ENCODE measurements around the gene NAA15. TPM values are rescaled to one million over a fixed set of nuclear protein-coding genes. Genes with fewer than 3 reads are reported as not detected.
A peak's percentile ranks its signal among the peaks of the same experiment; 100 is the strongest.

NAA15 gene
- total and polyA plus RNA-seq, 4 donors = 6.7 to 18.2 (median 11.1) TPM

- TF ChIP-seq CTCF (IDR thresholded peaks at IDR 0.05; ENCODE audit: low read depth, low read length, missing input control) (no peak), SP1 (IDR thresholded peaks at IDR 0.05) (no peak), EGR1 (IDR thresholded peaks at IDR 0.05; ENCODE audit: low read depth in 2 of 2) (no peak)
Observed at GRCh38 chr4:139401368-139401767, 100.1 kb downstream of the NAA15 start (continued).

GRCh38 chr4:139402436-139402835, 101.1 kb downstream of the NAA15 start:
- no peak for TF ChIP-seq EGR1 (IDR thresholded peaks at IDR 0.05; ENCODE audit: low read depth in 2 of 2)
- no peak for TF ChIP-seq CTCF (IDR thresholded peaks at IDR 0.05; ENCODE audit: low read depth, low read length, missing input control)
- no peak for TF ChIP-seq RXRA (IDR thresholded peaks at IDR 0.05)
- no peak for TF ChIP-seq RAD21 (IDR thresholded peaks at IDR 0.05)
- TF ChIP-seq GABPA (IDR thresholded peaks at IDR 0.05 in 1 of 2, conservative IDR thresholded peaks at IDR 0.05 in 1 of 2) = no peak
- no peak for TF ChIP-seq ZBTB33 (IDR thresholded peaks at IDR 0.05)
- no peak for TF ChIP-seq NR2F2 (IDR thresholded peaks at IDR 0.05)
- TF ChIP-seq, protein P1, sequence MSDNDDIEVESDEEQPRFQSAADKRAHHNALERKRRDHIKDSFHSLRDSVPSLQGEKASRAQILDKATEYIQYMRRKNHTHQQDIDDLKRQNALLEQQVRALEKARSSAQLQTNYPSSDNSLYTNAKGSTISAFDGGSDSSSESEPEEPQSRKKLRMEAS (IDR thresholded peaks at IDR 0.05) = no peak
- Histone ChIP-seq H3K27ac (ENCODE audit: low read depth in 1 of 2, low read length in 2 of 2) (no peak overlapping the region), H3K9ac (ENCODE audit: low read depth in 1 of 2, low read length in 2 of 2) (no peak overlapping the region), H3K36me3 (ENCODE audit: control insufficient read depth in 4 of 4, insufficient read depth in 3 of 4, low read depth in 1 of 4, low read length in 3 of 4) (peaks cover 0 to 4% (median 0%) of the 10 kb centered on the region in 4 donors), H3K9me3 (ENCODE audit: control insufficient read depth in 4 of 4, low read length in 3 of 4) (no peaks in the 10 kb centered on the region), H3K4me1 (ENCODE audit: control insufficient read depth in 4 of 4, insufficient read depth in 4 of 4, low read length in 3 of 4) (no peaks in the 10 kb centered on the region), H3K27me3 (ENCODE audit: control insufficient read depth in 4 of 4, insufficient read depth in 4 of 4, low read length in 3 of 4) (no peaks in the 10 kb centered on the region), H3K4me3 (ENCODE audit: low read depth in 1 of 3, low read length in 3 of 3) (no peak overlapping the region)
- 87% methylated on average over 5 of the region's 5 CpGs for WGBS
- no peak for DNase-seq (ENCODE audit: low spot score)

GRCh38 chr4:139403462-139403861, 102.2 kb downstream of the NAA15 start:
- 94% methylated on average over 3 of the region's 3 CpGs for WGBS
- Histone ChIP-seq H3K4me3 (ENCODE audit: low read depth in 1 of 3, low read length in 3 of 3) (no peak overlapping the region), H3K9me3 (ENCODE audit: control insufficient read depth in 4 of 4, low read length in 3 of 4) (no peaks in the 10 kb centered on the region), H3K36me3 (ENCODE audit: control insufficient read depth in 4 of 4, insufficient read depth in 3 of 4, low read depth in 1 of 4, low read length in 3 of 4) (peaks cover 0 to 4% (median under 1%) of the 10 kb centered on the region in 4 donors), H3K4me1 (ENCODE audit: control insufficient read depth in 4 of 4, insufficient read depth in 4 of 4, low read length in 3 of 4) (no peaks in the 10 kb centered on the region), H3K27ac (ENCODE audit: low read depth in 1 of 2, low read length in 2 of 2) (no peak overlapping the region), H3K27me3 (ENCODE audit: control insufficient read depth in 4 of 4, insufficient read depth in 4 of 4, low read length in 3 of 4) (no peaks in the 10 kb centered on the region), H3K9ac (ENCODE audit: low read depth in 1 of 2, low read length in 2 of 2) (no peak overlapping the region)
- TF ChIP-seq ZBTB33 (IDR thresholded peaks at IDR 0.05) (no peak), SP1 (IDR thresholded peaks at IDR 0.05) (no peak), RAD21 (IDR thresholded peaks at IDR 0.05) (peak; percentile 16 to 47), TAF1 (conservative IDR thresholded peaks at IDR 0.05) (no peak), RXRA (IDR thresholded peaks at IDR 0.05) (no peak)
- TF ChIP-seq, protein P2, sequence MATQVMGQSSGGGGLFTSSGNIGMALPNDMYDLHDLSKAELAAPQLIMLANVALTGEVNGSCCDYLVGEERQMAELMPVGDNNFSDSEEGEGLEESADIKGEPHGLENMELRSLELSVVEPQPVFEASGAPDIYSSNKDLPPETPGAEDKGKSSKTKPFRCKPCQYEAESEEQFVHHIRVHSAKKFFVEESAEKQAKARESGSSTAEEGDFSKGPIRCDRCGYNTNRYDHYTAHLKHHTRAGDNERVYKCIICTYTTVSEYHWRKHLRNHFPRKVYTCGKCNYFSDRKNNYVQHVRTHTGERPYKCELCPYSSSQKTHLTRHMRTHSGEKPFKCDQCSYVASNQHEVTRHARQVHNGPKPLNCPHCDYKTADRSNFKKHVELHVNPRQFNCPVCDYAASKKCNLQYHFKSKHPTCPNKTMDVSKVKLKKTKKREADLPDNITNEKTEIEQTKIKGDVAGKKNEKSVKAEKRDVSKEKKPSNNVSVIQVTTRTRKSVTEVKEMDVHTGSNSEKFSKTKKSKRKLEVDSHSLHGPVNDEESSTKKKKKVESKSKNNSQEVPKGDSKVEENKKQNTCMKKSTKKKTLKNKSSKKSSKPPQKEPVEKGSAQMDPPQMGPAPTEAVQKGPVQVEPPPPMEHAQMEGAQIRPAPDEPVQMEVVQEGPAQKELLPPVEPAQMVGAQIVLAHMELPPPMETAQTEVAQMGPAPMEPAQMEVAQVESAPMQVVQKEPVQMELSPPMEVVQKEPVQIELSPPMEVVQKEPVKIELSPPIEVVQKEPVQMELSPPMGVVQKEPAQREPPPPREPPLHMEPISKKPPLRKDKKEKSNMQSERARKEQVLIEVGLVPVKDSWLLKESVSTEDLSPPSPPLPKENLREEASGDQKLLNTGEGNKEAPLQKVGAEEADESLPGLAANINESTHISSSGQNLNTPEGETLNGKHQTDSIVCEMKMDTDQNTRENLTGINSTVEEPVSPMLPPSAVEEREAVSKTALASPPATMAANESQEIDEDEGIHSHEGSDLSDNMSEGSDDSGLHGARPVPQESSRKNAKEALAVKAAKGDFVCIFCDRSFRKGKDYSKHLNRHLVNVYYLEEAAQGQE (IDR thresholded peaks at IDR 0.05) = no peak
- no peak for DNase-seq (ENCODE audit: low spot score)
